HG03108 (cell line): Measurements from ENCODE around the gene CPPED1.
"Not testable (repeated sequence)": the region's sequence is repeated elsewhere in the genome, so short reads cannot be mapped to it uniquely, and the experiment has no call there.

Source experiments
- ATAC-seq: cut with Tn5 transposase; IDR thresholded peaks from one replicate; pipeline ENCODE4 v1.9.1; 2021; ENCODE audit warnings: moderate library complexity; ENCODE audit not compliant: unreplicated experiment

Gene CPPED1

DNA sequence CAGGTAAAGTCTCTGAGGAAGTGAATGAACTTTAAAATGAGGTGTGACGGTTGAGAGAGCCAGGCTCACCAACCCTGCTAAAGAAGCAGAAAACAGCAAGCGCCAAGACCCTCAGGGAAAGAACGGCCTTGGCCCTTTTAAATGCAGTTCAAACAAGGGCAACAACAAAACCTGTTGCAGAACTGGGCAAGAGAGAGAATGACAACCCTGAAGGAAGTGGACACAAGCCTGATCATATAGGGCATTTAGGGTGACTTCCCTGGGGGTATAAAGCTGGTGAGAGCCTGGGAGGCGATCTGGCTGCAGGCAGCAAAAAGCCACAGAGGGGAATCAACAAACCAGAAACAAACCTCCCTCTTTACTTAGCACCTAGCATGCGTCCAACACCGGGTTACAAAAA is 1.0 kb downstream of the CPPED1 start:
- no peak for ATAC-seq

DNA sequence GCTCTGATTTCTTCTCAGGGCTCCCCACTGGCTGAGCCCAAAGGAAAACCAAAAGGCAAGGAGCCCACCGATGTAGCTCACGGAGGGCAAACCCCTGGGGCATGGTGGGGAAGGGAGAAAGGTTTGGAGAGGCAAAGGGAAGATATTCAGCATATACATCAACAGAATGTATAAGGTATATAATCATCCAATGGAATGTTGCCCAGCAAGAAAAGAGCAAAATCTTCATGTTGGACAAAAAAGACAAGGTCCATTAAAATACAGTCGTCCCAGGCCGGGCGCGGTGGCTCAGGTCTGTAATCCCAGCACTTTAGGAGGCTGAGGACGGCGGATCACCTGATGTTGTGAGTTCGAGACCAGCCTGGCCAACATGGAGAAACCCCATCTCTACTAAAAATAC is 1.6 kb downstream of the CPPED1 start:
- ATAC-seq, result no peak

DNA sequence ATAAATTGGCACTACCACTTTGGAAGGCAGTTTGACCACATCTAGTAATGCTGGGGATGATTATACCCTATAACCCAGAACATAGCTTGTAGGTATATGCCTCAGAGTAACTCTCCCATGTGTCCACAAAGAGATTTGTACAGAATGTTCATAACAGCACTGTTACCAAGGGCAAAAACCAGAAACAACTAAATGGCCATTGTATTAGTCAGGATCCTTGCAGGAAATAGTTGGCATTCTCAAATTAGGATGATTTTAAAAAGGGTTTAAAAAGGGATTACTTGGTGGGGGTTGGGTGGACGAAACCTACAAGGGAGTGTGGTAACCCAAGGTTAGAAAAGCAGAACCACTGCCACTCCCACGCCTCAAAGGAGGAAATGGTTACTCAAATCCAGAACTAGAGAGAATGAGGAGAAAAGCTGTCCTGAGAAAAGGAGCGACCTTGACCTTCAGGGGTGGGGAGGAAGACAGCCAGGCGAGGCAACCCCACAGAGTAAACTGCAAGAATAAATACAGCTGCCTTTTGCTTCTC is 2.1 kb downstream of the CPPED1 start:
- no peak for ATAC-seq

- ATAC-seq, result no peak
These were observed 2.9 kb downstream of the CPPED1 start for GRCh38 chr16:12800817-12801216.

DNA sequence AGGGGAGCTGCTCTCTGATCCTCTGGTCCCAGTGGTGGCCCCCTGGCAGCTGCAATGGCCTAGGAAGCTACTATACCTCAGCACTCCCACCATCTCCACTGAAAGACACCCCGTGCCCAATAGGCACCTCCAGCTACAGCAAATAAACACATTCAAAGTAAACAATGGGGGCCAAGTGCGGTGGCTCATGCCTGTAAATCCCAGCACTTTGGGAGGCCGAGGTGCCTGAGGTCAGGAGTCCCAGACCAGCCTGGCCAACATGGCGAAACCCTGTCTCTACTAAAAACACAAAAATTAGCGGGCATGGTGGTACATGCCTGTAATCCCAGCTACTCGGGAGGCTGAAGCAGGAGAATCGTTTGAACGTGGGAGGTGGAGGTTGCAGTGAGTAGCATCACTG is 3.7 kb downstream of the CPPED1 start:
- not testable (repeated sequence) for ATAC-seq

GRCh38 chr16:12798846-12799245 is 4.8 kb downstream of the CPPED1 start:
- no peak for ATAC-seq

DNA sequence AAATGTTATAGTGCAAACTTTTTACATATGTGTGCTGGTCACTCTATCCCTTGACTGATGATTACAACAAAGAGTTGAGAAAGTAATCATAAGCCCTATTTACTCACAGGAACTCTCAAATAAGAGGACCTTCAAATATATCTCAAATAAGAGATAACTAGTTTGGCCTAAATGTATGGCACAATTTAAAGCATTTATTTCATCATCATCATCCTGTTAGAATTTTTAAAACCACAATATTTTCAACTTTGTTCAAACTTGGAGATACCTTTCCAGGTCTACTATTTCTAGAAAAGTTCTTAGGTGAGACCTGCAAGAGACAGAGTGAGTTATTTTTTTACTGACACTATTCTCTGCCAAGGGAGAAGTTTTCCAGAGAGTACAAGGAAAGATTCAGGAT is 5.5 kb downstream of the CPPED1 start:
- no peak for ATAC-seq

GRCh38 chr16:12796498-12796897 is 7.2 kb downstream of the CPPED1 start:
- no peak for ATAC-seq

GRCh38 chr16:12794486-12795387 is 8.9 kb downstream of the CPPED1 start:
- ATAC-seq, result no peak

GRCh38 chr16:12793865-12794240 is 9.8 kb downstream of the CPPED1 start:
- ATAC-seq, result no peak

DNA sequence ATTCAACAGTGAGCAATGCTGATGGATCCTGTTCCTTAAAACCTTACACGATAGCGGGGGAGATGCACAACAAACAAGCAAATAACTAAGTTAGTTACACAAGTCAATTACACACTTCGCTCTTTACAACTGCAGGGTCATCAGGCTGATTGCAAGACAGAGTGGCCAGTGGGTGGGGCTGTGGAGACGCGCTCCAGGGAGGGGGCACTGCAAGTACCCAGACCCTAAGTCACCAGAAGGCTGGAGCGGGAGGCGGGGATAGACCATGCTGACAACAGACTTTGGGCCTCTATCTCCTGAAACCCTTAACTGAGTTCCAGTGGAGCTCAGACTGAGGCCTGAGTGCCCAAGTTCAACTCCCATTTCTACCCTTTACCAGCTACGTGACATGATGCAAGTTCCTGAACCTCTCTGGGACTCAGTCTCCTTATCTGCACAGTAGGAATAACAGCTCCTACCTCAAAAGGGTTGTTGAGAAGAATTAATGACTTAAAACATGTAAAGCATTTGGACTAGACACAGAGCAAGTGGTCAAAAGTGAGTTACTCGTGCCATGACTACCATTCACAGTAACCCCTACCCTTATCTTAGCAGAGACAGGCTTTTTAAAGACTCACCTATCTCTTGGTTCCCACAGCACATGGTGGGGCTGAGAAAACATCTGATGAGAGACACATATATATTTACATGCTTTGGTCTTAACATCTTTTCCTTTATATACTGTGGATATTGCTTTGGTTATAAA is 10.4 kb downstream of the CPPED1 start:
- ATAC-seq, result no peak

DNA sequence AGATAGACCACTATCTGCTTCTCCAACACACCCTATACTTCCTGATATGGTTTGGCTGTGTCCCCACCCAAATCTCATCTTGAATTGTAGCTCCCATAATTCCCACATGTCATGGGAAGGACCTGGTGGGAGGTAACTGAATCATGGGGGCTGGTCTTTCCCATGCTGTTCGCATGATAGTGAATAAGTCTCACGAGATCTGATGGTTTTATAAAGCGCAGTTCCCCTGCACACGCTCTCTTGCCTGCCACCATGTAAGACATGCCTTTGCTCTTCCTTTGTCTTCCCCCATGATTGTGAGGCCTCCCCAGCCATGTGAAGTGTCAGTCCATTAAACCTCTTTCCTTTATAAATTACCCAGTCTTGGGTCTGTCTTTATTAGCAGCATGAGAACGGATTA is 11.2 kb downstream of the CPPED1 start:
- not testable (repeated sequence) for ATAC-seq

DNA sequence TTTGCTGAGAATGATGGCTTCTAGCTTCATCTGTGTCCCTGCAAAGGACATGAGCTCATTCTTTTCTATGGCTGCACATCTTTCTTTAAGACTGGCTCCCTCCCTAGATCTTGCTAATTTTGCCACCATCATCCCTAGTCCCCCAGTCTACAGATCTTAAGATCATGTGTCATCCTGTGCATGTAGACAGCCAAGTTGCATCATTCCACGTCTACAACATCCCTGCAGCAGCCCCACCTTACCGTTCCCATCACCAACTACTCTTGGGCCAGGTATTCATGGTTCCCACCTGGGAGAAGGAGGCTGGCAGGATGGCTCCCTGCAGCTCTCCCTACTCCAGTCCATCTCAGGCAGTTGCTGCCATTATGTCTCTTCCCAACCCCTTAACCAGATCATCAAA is 12.3 kb downstream of the CPPED1 start:
- no peak for ATAC-seq

- no peak for ATAC-seq
These were observed 14.9 kb downstream of the CPPED1 start for GRCh38 chr16:12788758-12789157.

GRCh38 chr16:12786081-12786480 is 17.6 kb downstream of the CPPED1 start:
- ATAC-seq, result no peak

DNA sequence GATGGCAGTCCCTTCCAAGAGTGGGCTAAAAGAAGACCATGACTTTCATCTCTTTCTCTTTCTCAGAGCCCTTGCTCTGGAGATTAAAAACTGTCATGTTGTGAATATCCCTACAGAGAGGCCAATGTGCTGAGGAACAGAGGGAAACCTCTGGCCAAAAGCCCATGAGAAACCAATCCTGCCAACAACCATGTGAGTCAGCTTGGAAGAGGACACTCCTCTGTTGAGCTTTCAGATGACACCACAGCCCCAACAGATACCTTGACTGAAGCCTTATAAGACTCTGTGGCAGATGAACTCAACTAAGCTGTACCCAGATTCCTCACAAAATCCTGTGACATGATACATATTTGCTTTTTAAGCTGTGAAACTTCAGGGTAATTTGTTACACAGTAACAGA is 19.6 kb downstream of the CPPED1 start:
- no peak for ATAC-seq

DNA sequence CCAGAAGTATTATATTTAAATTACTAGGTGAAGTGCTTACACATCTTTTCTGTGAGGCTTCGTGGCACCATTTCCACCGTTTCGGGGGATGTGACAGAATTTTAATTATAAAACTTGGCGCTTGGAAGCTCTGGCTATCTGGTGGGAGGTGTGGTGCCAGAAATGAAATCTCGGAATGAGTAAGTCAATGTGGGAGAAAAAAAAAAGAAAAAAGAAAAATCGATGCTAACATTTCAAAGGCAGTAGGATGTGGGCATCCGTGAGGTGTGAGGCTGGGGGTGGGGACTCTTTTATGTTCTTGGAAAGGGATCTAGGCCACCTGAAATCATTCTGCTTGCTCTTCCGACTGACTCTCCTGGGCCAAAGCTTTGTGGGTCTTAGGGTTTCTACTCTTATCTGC is 21.9 kb downstream of the CPPED1 start:
- ATAC-seq, result no peak

DNA sequence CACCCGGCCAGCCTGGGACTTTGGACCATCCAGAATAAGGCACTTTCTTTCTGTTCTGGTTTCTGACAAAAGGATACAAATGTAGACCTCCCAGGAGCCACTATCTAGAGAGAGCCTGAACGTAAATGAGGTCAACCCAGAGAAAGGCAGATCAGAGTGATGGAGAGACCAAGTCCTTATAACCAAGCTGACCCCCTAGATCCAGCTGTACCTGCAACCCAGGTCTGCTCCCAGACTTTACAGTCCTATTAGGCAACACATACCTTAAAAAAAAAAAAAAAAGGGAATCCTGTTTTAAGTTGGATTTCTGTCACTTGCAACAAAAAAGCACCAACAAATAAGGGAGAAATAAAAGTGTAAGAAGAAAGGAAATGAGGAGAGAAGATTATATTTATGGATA is 23.2 kb downstream of the CPPED1 start:
- ATAC-seq, result no peak

GRCh38 chr16:12778726-12779125 is 25.0 kb downstream of the CPPED1 start:
- ATAC-seq, result no peak

- no peak for ATAC-seq
These were observed 27.9 kb downstream of the CPPED1 start for GRCh38 chr16:12775656-12776236.

DNA sequence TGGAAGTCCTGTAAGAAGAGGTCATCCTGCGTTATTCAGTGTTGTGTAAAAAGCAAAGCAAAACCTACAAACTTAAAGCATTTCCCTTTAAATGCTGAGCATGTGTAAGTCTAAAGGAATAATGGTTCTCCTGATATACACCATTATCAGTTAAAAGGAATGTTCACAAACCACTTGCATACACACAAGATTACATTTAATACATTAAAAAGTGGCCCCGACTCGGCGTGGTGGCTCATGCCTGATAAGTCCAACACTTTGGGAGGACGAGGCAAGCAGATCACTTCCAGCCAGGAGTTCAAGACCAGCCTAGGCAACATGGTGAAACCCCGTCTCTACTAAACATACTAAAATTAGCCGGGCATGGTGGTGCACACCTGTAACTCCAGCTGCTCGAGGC is 30.5 kb downstream of the CPPED1 start:
- ATAC-seq, result no peak

GRCh38 chr16:12771341-12771798 is 32.3 kb downstream of the CPPED1 start:
- no peak for ATAC-seq
